Effector memory CD8-positive, alpha-beta T cell (primary cell): ENCODE data around the gene BCL6B.
A peak's percentile ranks its signal among the peaks of the same experiment; 100 is the strongest.
"Not testable (repeated sequence)": the region's sequence is repeated elsewhere in the genome, so short reads cannot be mapped to it uniquely, and the experiment has no call there.

ENCODE experiments used
- ATAC-seq: fragments of 150-1000 bp; cut with Tn5 transposase; replicated peaks from 2 replicates; pipeline ENCODE4 v1.10.0; 2021; ENCODE audit warnings: mild to moderate bottlenecking, moderate library complexity
- DNase-seq, 3 experiments: peaks; one replicate each; pipeline ENCODE4 v3.0.0; 2021
- H3K27ac Mint-ChIP-seq, 2 donors: one replicate each; pipeline ENCODE4 v1.8.0; 2022; ENCODE audit warnings: mild to moderate bottlenecking in 2 of 2, mixed read lengths in 2 of 2, moderate library complexity in 2 of 2
- H3K27me3 Mint-ChIP-seq, 2 donors: one replicate each; pipeline ENCODE4 v1.8.0; 2022; ENCODE audit warnings: mixed read lengths in 2 of 2
- H3K36me3 Mint-ChIP-seq: one replicate; pipeline ENCODE4 v1.8.0; 2022; ENCODE audit warnings: mild to moderate bottlenecking, moderate library complexity, mixed read lengths; ENCODE audit not compliant: insufficient read depth
- H3K4me1 Mint-ChIP-seq, 2 donors: one replicate each; pipeline ENCODE4 v1.8.0; 2022; ENCODE audit warnings: low read depth in 2 of 2, mixed read lengths in 2 of 2
- H3K4me3 Mint-ChIP-seq, 2 donors: one replicate each; pipeline ENCODE4 v1.8.0; 2022; ENCODE audit warnings: mild to moderate bottlenecking in 2 of 2, mixed read lengths in 2 of 2, moderate library complexity in 2 of 2
- H3K9me3 Mint-ChIP-seq, 2 donors: one replicate each; pipeline ENCODE4 v1.8.0; 2022; ENCODE audit warnings: mixed read lengths in 2 of 2

The BCL6B gene

GRCh38 chr17:7043182-7043496 is 20.3 kb downstream of the BCL6B start:
- Mint-ChIP-seq H3K36me3 (peaks cover 27% of the 10 kb centered on the region), H3K4me1 (peaks cover 26 to 45% of the 10 kb centered on the region in 2 donors), H3K4me3 (peak overlapping the region; percentile 82 to 83), H3K9me3 (no peaks in the 10 kb centered on the region), H3K27me3 (no peaks in the 10 kb centered on the region), H3K27ac (peak overlapping the region; percentile 88 to 96)
- no peak for ATAC-seq
- no peak for DNase-seq

GRCh38 chr17:7043497-7044198 is 20.8 kb downstream of the BCL6B start, which contains the start of gene SLC16A11:
Gene SLC16A11, minus strand, starts transcription at chr17:7044092. Its CDS starts 579 bp downstream, at chr17:7043513.
- H3K27ac Mint-ChIP-seq: peak within 1 kb of the TSS; percentile 88 to 96
- no peak for ATAC-seq
- H3K4me1 Mint-ChIP-seq: peaks cover 22 to 40% of the 10 kb centered on the region in 2 donors

GRCh38 chr17:7045492-7046126 is 22.8 kb downstream of the BCL6B start:
- ATAC-seq (peak; percentile 42), DNase-seq (peak; percentile 55 to 68 (median 55))
- Mint-ChIP-seq H3K27me3 (no peaks in the 10 kb centered on the region), H3K9me3 (no peaks in the 10 kb centered on the region), H3K27ac (peak overlapping the region; percentile 88 to 92), H3K4me3 (peak overlapping the region; percentile 80 to 81), H3K36me3 (peaks cover 26% of the 10 kb centered on the region), H3K4me1 (peaks cover 18 to 33% of the 10 kb centered on the region in 2 donors)

More at GRCh38 chr17:7043497-7044198, 20.8 kb downstream of the BCL6B start, which contains the start of gene SLC16A11:
- Mint-ChIP-seq H3K9me3 (no peaks in the 10 kb centered on the region), H3K36me3 (peaks cover 28% of the 10 kb centered on the region), H3K27me3 (no peaks in the 10 kb centered on the region), H3K4me3 (peak within 1 kb of the TSS; percentile 82 to 83)
- DNase-seq: peak in 2 of 3 experiments; percentile 7 to 11

- Mint-ChIP-seq H3K36me3 (peaks cover 28% of the 10 kb centered on the region), H3K27me3 (no peaks in the 10 kb centered on the region), H3K9me3 (no peaks in the 10 kb centered on the region), H3K4me1 (peaks cover 18 to 33% of the 10 kb centered on the region in 2 donors), H3K4me3 (peak overlapping the region; percentile 80 to 81), H3K27ac (peak overlapping the region; percentile 88 to 92)
- ATAC-seq: peak; percentile 16
- peak; percentile 4 to 28 (median 5) for DNase-seq
These were observed 23.4 kb downstream of the BCL6B start for GRCh38 chr17:7046127-7046724.

- H3K4me3 Mint-ChIP-seq: peak overlapping the region; percentile 80 to 81
These were observed 24.0 kb downstream of the BCL6B start for GRCh38 chr17:7046725-7047397.

GRCh38 chr17:7047566-7047965 is 24.7 kb downstream of the BCL6B start:
- peaks cover 20% of the 10 kb centered on the region for H3K36me3 Mint-ChIP-seq
- peaks cover 18 to 26% of the 10 kb centered on the region in 2 donors for H3K4me1 Mint-ChIP-seq
- ATAC-seq: no peak
- peak overlapping the region; percentile 80 to 81 for H3K4me3 Mint-ChIP-seq
- DNase-seq: no peak
- peak overlapping the region; percentile 88 to 92 for H3K27ac Mint-ChIP-seq
- H3K9me3 Mint-ChIP-seq: no peaks in the 10 kb centered on the region
- no peaks in the 10 kb centered on the region for H3K27me3 Mint-ChIP-seq

More at GRCh38 chr17:7046725-7047397, 24.0 kb downstream of the BCL6B start:
- Mint-ChIP-seq H3K4me1 (peaks cover 18 to 28% of the 10 kb centered on the region in 2 donors), H3K27ac (peak overlapping the region; percentile 88 to 92), H3K36me3 (peaks cover 25% of the 10 kb centered on the region)
- not testable (repeated sequence) for H3K9me3 Mint-ChIP-seq, H3K27me3 Mint-ChIP-seq
- peak; percentile 59 to 69 (median 62) for DNase-seq
- peak; percentile 36 for ATAC-seq

- ATAC-seq: no peak
- H3K36me3 Mint-ChIP-seq: peaks cover 18% of the 10 kb centered on the region
- peaks cover 16 to 21% of the 10 kb centered on the region in 2 donors for H3K4me1 Mint-ChIP-seq
- H3K4me3 Mint-ChIP-seq: no peak overlapping the region
- H3K9me3 Mint-ChIP-seq: no peaks in the 10 kb centered on the region
- H3K27ac Mint-ChIP-seq: no peak overlapping the region
- DNase-seq: no peak
- no peaks in the 10 kb centered on the region for H3K27me3 Mint-ChIP-seq
These were observed 26.1 kb downstream of the BCL6B start for GRCh38 chr17:7048968-7049367.

GRCh38 chr17:7050583-7050982 is 27.7 kb downstream of the BCL6B start:
- H3K27me3 Mint-ChIP-seq, H3K4me3 Mint-ChIP-seq, ATAC-seq, H3K9me3 Mint-ChIP-seq, H3K27ac Mint-ChIP-seq, DNase-seq: not testable (repeated sequence)
- Mint-ChIP-seq H3K4me1 (peaks cover 16 to 21% of the 10 kb centered on the region in 2 donors), H3K36me3 (peaks cover 15% of the 10 kb centered on the region)

- Mint-ChIP-seq H3K36me3 (no peaks in the 10 kb centered on the region), H3K27me3 (peaks cover under 1 to 24% of the 10 kb centered on the region in 2 donors), H3K9me3 (no peaks in the 10 kb centered on the region), H3K27ac (no peak overlapping the region), H3K4me3 (no peak overlapping the region), H3K4me1 (peaks cover 2 to 4% of the 10 kb centered on the region in 2 donors)
- no peak for DNase-seq
- no peak for ATAC-seq
These were observed 33.5 kb downstream of the BCL6B start for GRCh38 chr17:7056386-7056785.

- no peak for DNase-seq
- Mint-ChIP-seq H3K36me3 (no peaks in the 10 kb centered on the region), H3K9me3 (no peaks in the 10 kb centered on the region), H3K4me3 (no peak overlapping the region), H3K4me1 (no peaks in the 10 kb centered on the region), H3K27me3 (peaks cover 19 to 49% of the 10 kb centered on the region in 2 donors), H3K27ac (no peak overlapping the region)
- ATAC-seq: no peak
These were observed 36.1 kb downstream of the BCL6B start for GRCh38 chr17:7058831-7059447.

GRCh38 chr17:7060165-7060891 is 37.5 kb downstream of the BCL6B start:
- Mint-ChIP-seq H3K4me3 (no peak overlapping the region), H3K27ac (no peak overlapping the region), H3K36me3 (no peaks in the 10 kb centered on the region), H3K4me1 (no peaks in the 10 kb centered on the region), H3K9me3 (no peaks in the 10 kb centered on the region), H3K27me3 (peaks cover 21 to 63% of the 10 kb centered on the region in 2 donors)
- ATAC-seq (no peak), DNase-seq (no peak)

GRCh38 chr17:7063518-7064094 is 40.8 kb downstream of the BCL6B start:
- H3K4me3 Mint-ChIP-seq: no peak overlapping the region
- peaks cover 4% of the 10 kb centered on the region for H3K36me3 Mint-ChIP-seq
- no peak overlapping the region for H3K27ac Mint-ChIP-seq
- ATAC-seq: no peak
- H3K4me1 Mint-ChIP-seq: no peaks in the 10 kb centered on the region
- no peak for DNase-seq
- H3K9me3 Mint-ChIP-seq: peaks cover 3 to 14% of the 10 kb centered on the region in 2 donors
- H3K27me3 Mint-ChIP-seq: peaks cover 21 to 68% of the 10 kb centered on the region in 2 donors
